ENCODE results near the gene APOD. TPM values are rescaled to one million over a fixed set of nuclear protein-coding genes. Genes with fewer than 3 reads are reported as not detected.
"Not testable (repeated sequence)": the region's sequence is repeated elsewhere in the genome, so short reads cannot be mapped to it uniquely, and the experiment has no call there.

Gene APOD
- total RNA-seq, 3 donors from 2014 or later, result not detected

- not testable (repeated sequence) for H3K4me1 Mint-ChIP-seq (ENCODE audit: low read depth); H3K27me3 Mint-ChIP-seq (ENCODE audit: low read depth); DNase-seq; H3K4me3 Mint-ChIP-seq; H3K36me3 Mint-ChIP-seq (ENCODE audit: insufficient read depth); ATAC-seq; H3K9me3 Mint-ChIP-seq
Observed at GRCh38 chr3:195601785-195602184, 18.0 kb upstream of the APOD start.

DNA sequence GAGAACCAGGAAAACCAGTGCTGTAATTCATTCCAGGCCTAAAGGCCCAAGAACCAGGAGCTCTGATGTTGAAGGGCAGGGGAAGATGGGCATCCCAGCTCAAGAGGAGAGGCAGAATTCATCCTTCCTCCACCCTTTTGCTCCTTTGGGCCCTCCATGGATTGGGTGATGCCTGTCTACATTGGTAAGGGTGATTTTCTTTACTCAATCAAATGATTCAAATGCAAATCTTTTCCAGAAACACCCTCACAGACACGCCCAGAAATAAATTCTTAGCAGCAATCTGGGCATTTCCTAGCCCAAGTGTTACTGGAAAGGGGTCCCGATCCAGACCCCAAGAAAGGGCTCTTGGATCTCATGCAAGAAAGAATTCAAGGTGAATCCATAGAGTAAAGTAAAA lies 17.6 kb upstream of the APOD start:
- ATAC-seq, result no peak
- Mint-ChIP-seq H3K4me3 (no peak overlapping the region), H3K9me3 (peaks cover 5% of the 10 kb centered on the region)

GRCh38 chr3:195599926-195600325 lies 16.2 kb upstream of the APOD start:
- H3K27me3 Mint-ChIP-seq (ENCODE audit: low read depth); ATAC-seq; H3K4me3 Mint-ChIP-seq: not testable (repeated sequence)

More for the DNA sequence above, 17.6 kb upstream of the APOD start:
- no peaks in the 10 kb centered on the region for H3K36me3 Mint-ChIP-seq (ENCODE audit: insufficient read depth)
- DNase-seq, result no peak
- no peaks in the 10 kb centered on the region for H3K27me3 Mint-ChIP-seq (ENCODE audit: low read depth)
- peaks cover 4% of the 10 kb centered on the region for H3K4me1 Mint-ChIP-seq (ENCODE audit: low read depth)

DNA sequence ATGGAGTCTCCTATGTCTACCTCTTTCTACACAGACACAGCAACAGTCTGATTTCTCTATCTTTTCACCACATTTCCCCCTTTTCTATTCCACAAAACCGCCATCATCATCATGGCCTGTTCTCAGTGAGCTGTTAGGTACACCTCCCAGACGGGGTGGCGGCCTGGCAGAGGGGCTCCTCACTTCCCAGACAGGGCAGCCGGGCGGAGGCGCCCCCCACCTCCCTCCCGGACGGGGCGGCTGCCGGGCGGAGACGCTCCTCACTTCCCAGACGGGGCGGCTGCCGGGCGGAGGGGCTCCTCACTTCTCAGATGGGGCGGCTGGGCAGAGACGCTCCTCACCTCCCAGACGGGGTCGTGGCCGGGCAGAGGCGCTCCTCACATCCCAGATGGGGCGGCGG lies 15.8 kb upstream of the APOD start:
- not testable (repeated sequence) for DNase-seq; H3K27me3 Mint-ChIP-seq (ENCODE audit: low read depth); H3K36me3 Mint-ChIP-seq (ENCODE audit: insufficient read depth); H3K4me1 Mint-ChIP-seq (ENCODE audit: low read depth); ATAC-seq; H3K9me3 Mint-ChIP-seq; H3K4me3 Mint-ChIP-seq

More at GRCh38 chr3:195599926-195600325, 16.2 kb upstream of the APOD start:
- not testable (repeated sequence) for DNase-seq; H3K4me1 Mint-ChIP-seq (ENCODE audit: low read depth); H3K36me3 Mint-ChIP-seq (ENCODE audit: insufficient read depth); H3K9me3 Mint-ChIP-seq

- no peak overlapping the region for H3K4me3 Mint-ChIP-seq
- H3K9me3 Mint-ChIP-seq, result no peaks in the 10 kb centered on the region
- ATAC-seq (no peak), DNase-seq (no peak)
- H3K4me1 Mint-ChIP-seq (ENCODE audit: low read depth), result peaks cover 4% of the 10 kb centered on the region
- H3K36me3 Mint-ChIP-seq (ENCODE audit: insufficient read depth), result no peaks in the 10 kb centered on the region
- H3K27me3 Mint-ChIP-seq (ENCODE audit: low read depth), result no peaks in the 10 kb centered on the region
Observed at GRCh38 chr3:195597848-195598247, 14.1 kb upstream of the APOD start.

DNA sequence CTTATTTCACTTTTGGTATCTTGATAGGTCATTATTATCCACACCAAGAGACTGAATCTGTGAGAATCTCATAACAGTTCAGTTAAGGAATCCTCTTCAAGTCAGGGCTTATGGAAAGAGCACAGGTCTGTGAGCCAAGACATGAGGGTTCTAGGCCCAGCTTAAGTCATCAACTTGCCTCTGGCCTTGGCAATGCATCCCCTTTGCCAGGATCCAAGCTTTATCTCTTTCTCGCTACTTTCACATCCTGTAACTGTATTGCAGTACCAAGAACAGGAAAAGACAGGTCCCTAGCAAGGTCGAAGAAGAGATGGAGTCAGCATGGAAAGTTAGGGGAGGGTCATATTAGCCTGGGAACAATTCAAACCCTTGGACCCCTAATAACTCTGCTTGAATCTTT lies 13.5 kb upstream of the APOD start:
- Mint-ChIP-seq H3K4me1 (ENCODE audit: low read depth) (peaks cover 4% of the 10 kb centered on the region), H3K9me3 (no peaks in the 10 kb centered on the region), H3K4me3 (no peak overlapping the region), H3K27me3 (ENCODE audit: low read depth) (no peaks in the 10 kb centered on the region), H3K36me3 (ENCODE audit: insufficient read depth) (no peaks in the 10 kb centered on the region)
- no peak for DNase-seq
- no peak for ATAC-seq

DNA sequence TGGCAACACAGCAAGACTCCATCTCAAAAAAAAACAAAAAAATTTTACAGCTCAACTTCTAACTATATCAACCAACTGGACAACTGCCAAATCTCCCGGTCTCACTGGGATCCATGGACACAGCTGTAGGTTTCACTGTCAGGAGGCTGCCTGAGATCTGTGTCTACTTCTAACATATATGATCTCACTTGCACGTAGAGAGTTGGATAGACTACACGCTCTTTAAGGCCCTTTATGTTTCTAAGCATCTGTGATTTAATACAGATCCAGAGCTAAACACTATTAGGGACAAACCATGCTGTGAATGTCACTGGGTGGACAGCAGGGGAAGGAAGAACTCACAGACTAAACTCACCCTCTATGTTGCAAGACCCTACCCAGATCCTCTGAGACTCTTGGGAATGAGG lies 13.0 kb upstream of the APOD start:
- Mint-ChIP-seq H3K36me3 (ENCODE audit: insufficient read depth) (no peaks in the 10 kb centered on the region), H3K4me3 (no peak overlapping the region), H3K4me1 (ENCODE audit: low read depth) (peaks cover 4% of the 10 kb centered on the region), H3K27me3 (ENCODE audit: low read depth) (no peaks in the 10 kb centered on the region), H3K9me3 (no peaks in the 10 kb centered on the region)
- ATAC-seq, result no peak
- DNase-seq, result no peak

GRCh38 chr3:195595785-195596531 lies 12.2 kb upstream of the APOD start:
- no peak for ATAC-seq
- H3K9me3 Mint-ChIP-seq, result no peaks in the 10 kb centered on the region
- no peak for DNase-seq
- no peaks in the 10 kb centered on the region for H3K36me3 Mint-ChIP-seq (ENCODE audit: insufficient read depth)
- H3K4me3 Mint-ChIP-seq, result no peak overlapping the region
- H3K27me3 Mint-ChIP-seq (ENCODE audit: low read depth), result no peaks in the 10 kb centered on the region
- H3K4me1 Mint-ChIP-seq (ENCODE audit: low read depth), result peaks cover 4% of the 10 kb centered on the region

DNA sequence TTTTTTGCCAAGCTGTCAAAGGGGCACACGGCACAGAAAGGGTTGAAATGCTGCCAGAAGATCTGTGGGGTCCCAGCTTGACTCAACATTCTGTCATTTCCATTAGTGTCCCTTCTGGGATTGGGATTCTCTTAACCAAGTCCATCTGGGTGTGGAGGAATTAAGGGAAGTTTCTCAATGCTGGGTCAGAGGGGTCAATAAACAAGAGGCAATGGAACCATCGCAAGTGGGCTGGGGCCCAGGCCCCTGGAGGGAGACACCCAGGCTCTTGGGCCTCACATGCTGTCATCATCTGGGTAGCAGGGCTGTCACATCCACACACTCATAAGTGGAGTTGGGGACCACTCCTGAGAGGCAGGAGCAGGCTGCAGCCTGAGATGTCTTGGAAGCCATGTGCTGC lies 8.1 kb upstream of the APOD start:
- no peaks in the 10 kb centered on the region for H3K36me3 Mint-ChIP-seq (ENCODE audit: insufficient read depth)
- no peaks in the 10 kb centered on the region for H3K9me3 Mint-ChIP-seq
- no peak for DNase-seq
- ATAC-seq, result no peak
- no peaks in the 10 kb centered on the region for H3K4me1 Mint-ChIP-seq (ENCODE audit: low read depth)
- H3K27me3 Mint-ChIP-seq (ENCODE audit: low read depth), result no peaks in the 10 kb centered on the region
- H3K4me3 Mint-ChIP-seq, result no peak overlapping the region

DNA sequence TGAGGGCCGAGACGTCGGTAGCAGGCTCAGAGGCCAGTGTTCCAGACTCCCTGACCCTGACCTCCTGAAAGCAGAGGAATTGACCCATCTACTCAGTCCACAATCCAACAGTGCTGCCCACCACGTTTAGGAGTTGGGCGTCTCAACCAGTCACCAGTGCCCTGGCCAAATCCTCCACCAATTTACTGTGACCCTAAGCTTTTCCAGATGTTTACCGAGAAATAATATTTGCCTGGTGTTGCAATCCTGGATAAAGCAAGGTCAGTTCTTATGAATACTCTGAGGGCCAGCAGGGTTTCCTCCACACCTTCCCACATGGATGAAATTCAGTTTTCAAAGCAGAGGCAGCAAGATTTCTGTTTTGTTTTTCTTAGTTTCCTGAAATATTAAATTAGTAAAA lies 7.5 kb upstream of the APOD start:
- Mint-ChIP-seq H3K27me3 (ENCODE audit: low read depth) (no peaks in the 10 kb centered on the region), H3K9me3 (no peaks in the 10 kb centered on the region), H3K36me3 (ENCODE audit: insufficient read depth) (no peaks in the 10 kb centered on the region), H3K4me1 (ENCODE audit: low read depth) (peaks cover 1% of the 10 kb centered on the region), H3K4me3 (no peak overlapping the region)
- DNase-seq (no peak), ATAC-seq (no peak)

GRCh38 chr3:195590381-195590780 lies 6.6 kb upstream of the APOD start:
- DNase-seq; ATAC-seq; H3K4me1 Mint-ChIP-seq (ENCODE audit: low read depth); H3K9me3 Mint-ChIP-seq; H3K27me3 Mint-ChIP-seq (ENCODE audit: low read depth); H3K36me3 Mint-ChIP-seq (ENCODE audit: insufficient read depth); H3K4me3 Mint-ChIP-seq: not testable (repeated sequence)

DNA sequence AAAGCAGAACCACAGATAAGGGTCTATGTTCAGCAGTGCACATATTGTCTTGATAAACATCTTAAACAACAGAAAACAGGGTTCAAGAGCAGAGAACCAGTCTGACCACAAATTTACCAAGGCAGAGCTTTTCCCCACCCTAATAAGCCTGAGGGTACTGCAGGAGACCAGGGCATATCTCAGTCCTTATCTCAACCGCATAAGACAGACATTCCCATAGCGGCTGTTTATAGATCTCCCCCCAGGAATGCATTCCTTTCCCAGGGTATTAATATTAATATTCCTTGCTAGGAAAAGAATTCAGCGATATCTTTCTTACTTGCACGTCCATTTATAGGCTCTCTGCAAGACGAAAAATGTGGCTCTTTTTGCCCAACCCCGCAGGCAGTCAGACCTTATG lies 6.1 kb upstream of the APOD start:
- not testable (repeated sequence) for DNase-seq

GRCh38 chr3:195587824-195588223 lies 4.1 kb upstream of the APOD start:
- DNase-seq (no peak), ATAC-seq (peak in 1 of 2 donors; percentile 49)
- H3K9me3 Mint-ChIP-seq, result no peaks in the 10 kb centered on the region
- H3K36me3 Mint-ChIP-seq (ENCODE audit: insufficient read depth), result no peaks in the 10 kb centered on the region
- H3K4me1 Mint-ChIP-seq (ENCODE audit: low read depth), result peaks cover 4% of the 10 kb centered on the region
- no peak overlapping the region for H3K4me3 Mint-ChIP-seq
- H3K27me3 Mint-ChIP-seq (ENCODE audit: low read depth), result no peaks in the 10 kb centered on the region

More for the DNA sequence above, 6.1 kb upstream of the APOD start:
- ATAC-seq; H3K27me3 Mint-ChIP-seq (ENCODE audit: low read depth); H3K4me3 Mint-ChIP-seq; H3K36me3 Mint-ChIP-seq (ENCODE audit: insufficient read depth); H3K9me3 Mint-ChIP-seq; H3K4me1 Mint-ChIP-seq (ENCODE audit: low read depth): not testable (repeated sequence)

- DNase-seq, result no peak
- H3K9me3 Mint-ChIP-seq, result no peaks in the 10 kb centered on the region
- no peak for ATAC-seq
- no peaks in the 10 kb centered on the region for H3K27me3 Mint-ChIP-seq (ENCODE audit: low read depth)
- no peaks in the 10 kb centered on the region for H3K36me3 Mint-ChIP-seq (ENCODE audit: insufficient read depth)
- H3K4me3 Mint-ChIP-seq, result no peak overlapping the region
- H3K4me1 Mint-ChIP-seq (ENCODE audit: low read depth), result peaks cover 4% of the 10 kb centered on the region
Observed at GRCh38 chr3:195587406-195587805, 3.7 kb upstream of the APOD start.

DNA sequence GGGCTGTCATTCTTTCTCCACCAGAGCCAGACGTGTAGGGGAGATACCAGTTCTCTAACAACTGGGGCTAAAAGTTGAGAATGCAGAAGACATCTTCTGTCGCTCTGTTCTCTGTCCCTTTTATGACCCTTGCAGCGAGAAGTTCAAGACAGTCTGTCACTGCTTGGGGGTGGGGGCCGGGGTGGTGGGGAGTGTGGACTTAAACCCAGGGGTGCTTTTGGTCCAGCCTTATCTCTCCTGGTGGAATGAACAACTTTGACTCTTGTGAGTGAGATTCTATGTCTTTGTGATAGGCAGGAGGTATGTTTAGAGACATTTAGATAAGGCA lies 767 bp upstream of the APOD start:
- H3K4me1 Mint-ChIP-seq (ENCODE audit: low read depth), result peaks cover 4% of the 10 kb centered on the region
- H3K27me3 Mint-ChIP-seq (ENCODE audit: low read depth), result no peaks in the 10 kb centered on the region
- H3K4me3 Mint-ChIP-seq, result no peak overlapping the region
- no peaks in the 10 kb centered on the region for H3K9me3 Mint-ChIP-seq
- H3K36me3 Mint-ChIP-seq (ENCODE audit: insufficient read depth), result no peaks in the 10 kb centered on the region
- ATAC-seq, result no peak
- DNase-seq, result no peak

DNA sequence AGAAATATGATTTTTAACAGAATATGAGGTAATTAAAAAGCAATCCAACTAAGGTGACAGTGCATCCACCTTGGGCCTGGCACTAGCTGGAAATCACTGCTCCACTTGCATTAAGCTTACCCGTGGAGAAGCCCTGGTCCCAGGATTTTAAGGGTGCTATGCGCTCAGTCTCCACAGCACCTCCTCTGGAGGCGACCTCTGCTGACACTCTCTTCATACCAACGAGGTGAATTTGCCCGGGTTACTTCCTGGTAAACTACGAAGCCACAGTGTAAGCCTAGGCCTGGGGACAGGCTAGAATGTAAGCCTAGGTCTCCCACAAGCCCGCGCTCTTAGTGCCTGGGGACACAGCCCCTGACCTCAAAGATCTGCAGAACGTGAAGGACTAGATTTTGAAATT lies 793 bp downstream of the APOD start:
- DNase-seq, result no peak
- Mint-ChIP-seq H3K4me3 (no peak overlapping the region), H3K27me3 (ENCODE audit: low read depth) (no peaks in the 10 kb centered on the region), H3K36me3 (ENCODE audit: insufficient read depth) (no peaks in the 10 kb centered on the region), H3K9me3 (no peaks in the 10 kb centered on the region), H3K4me1 (ENCODE audit: low read depth) (peaks cover 4% of the 10 kb centered on the region)
- no peak for ATAC-seq
